WERI-Rb-1 (cell line): Measurements from ENCODE around the gene SLC7A10.

ENCODE experiments used
- DNase-seq: peaks from one replicate; pipeline ENCODE4 v3.0.0-alpha.2; 2020
- H3K27ac ChIP-seq: fragments of 250-450 bp; sonication (Bioruptor Pico); 2 replicates; pipeline ENCODE4 v1.5.1; 2020; ENCODE audit warnings: mild to moderate bottlenecking, moderate library complexity
- H3K27me3 ChIP-seq: fragments of 250-450 bp; sonication (Bioruptor Pico); 2 replicates; pipeline ENCODE4 v1.5.1; 2021; ENCODE audit warnings: mild to moderate bottlenecking, low read depth, moderate library complexity; ENCODE audit not compliant: insufficient read depth, severe bottlenecking
- H3K36me3 ChIP-seq: fragments of 250-450 bp; sonication (Bioruptor Pico); 2 replicates; pipeline ENCODE4 v1.5.1; 2020; ENCODE audit warnings: mild to moderate bottlenecking, moderate library complexity
- H3K4me3 ChIP-seq: 2 replicates; pipeline ENCODE4 v1.5.1; 2011; ENCODE audit warnings: low read depth, mild to moderate bottlenecking, control low read depth, low read length
- H3K9me3 ChIP-seq: fragments of 250-450 bp; sonication (Bioruptor Pico); 2 replicates; pipeline ENCODE4 v1.5.1; 2021; ENCODE audit warnings: mild to moderate bottlenecking, moderate library complexity; ENCODE audit not compliant: severe bottlenecking
- CTCF ChIP-seq: IDR thresholded peaks from 2 replicates; pipeline ENCODE4 v1.5.1; 2011; ENCODE audit warnings: low read depth, mild to moderate bottlenecking, control low read depth, inconsistent platforms, low read length

Gene SLC7A10

GRCh38 chr19:33231511-33231910 is 5.9 kb upstream of the SLC7A10 start:
- no peak for DNase-seq
- no peaks in the 10 kb centered on the region for H3K36me3 ChIP-seq
- no peak overlapping the region for H3K27ac ChIP-seq
- no peak for TF ChIP-seq CTCF
- H3K4me3 ChIP-seq, result no peak overlapping the region
- H3K27me3 ChIP-seq, result peaks cover 11% of the 10 kb centered on the region
- peaks cover 19% of the 10 kb centered on the region for H3K9me3 ChIP-seq

GRCh38 chr19:33229962-33230361 is 4.3 kb upstream of the SLC7A10 start:
- TF ChIP-seq CTCF, result no peak
- peaks cover 23% of the 10 kb centered on the region for H3K27me3 ChIP-seq
- no peak overlapping the region for H3K4me3 ChIP-seq
- H3K9me3 ChIP-seq, result peaks cover 19% of the 10 kb centered on the region
- no peaks in the 10 kb centered on the region for H3K36me3 ChIP-seq
- no peak for DNase-seq
- no peak overlapping the region for H3K27ac ChIP-seq

DNA sequence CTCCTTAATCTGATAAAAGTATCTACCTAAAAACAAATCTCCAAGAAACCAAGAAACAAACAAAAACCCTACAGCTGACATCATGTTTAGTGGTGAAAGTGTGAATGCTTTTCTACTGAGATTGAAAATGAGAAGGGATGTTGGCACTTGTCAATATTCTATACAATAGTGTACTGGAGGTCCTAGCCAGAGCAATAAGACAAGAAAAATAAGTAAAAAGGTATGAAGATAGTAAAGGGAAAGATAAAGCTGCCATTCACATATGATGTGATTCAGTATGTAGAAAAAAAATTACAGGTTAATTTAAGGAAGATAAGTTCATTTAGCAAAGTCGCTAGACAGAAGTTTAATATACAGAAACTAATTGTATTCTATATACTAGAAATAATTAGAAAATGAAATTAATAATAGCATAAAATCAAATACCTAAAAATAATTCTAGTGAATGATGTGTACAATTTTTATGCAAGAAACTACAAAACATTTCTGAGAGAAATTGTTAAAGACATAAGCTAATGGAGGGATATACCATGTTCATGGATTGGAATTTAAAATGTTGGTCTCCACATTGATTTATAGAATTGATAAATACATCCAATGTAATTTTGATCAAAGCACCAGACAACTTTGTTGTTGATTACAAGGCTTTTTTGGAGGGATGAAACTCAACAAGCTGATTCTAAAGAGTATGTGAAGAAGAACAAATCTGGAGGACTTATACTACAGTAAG is 2.4 kb upstream of the SLC7A10 start:
- H3K27ac ChIP-seq, result no peak overlapping the region
- H3K9me3 ChIP-seq, result peaks cover 19% of the 10 kb centered on the region
- no peak for DNase-seq
- H3K27me3 ChIP-seq, result peaks cover 25% of the 10 kb centered on the region
- TF ChIP-seq CTCF, result no peak
- H3K4me3 ChIP-seq, result no peak overlapping the region
- H3K36me3 ChIP-seq, result no peaks in the 10 kb centered on the region

DNA sequence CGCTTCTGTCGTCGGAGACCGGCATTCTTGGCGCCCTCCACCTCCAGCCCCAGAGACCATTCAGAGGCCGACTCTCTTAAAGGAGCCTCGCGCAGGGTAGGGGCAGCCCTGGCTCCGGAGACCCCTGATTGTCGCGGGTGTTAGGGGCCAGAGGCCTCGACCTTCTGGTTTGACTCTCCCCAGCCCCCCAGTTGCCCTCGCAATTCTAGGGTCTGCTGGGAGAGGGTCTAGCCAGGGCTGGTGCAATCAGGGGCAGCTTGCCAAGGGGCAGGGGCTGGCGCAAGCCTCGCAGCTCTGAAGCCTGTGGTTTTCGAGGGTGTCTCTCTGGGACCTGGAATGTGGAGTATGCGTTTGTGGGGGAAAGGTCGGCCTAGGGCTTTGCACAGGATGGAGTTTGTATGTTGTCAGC is 1.6 kb upstream of the SLC7A10 start:
- peak overlapping the region; percentile 31 for H3K4me3 ChIP-seq

GRCh38 chr19:33226550-33227241 is 1.0 kb upstream of the SLC7A10 start:
- Histone ChIP-seq H3K4me3 (peak overlapping the region; percentile 31), H3K27ac (no peak overlapping the region), H3K36me3 (no peaks in the 10 kb centered on the region), H3K27me3 (peaks cover 25% of the 10 kb centered on the region), H3K9me3 (peaks cover 19% of the 10 kb centered on the region)
- TF ChIP-seq CTCF, result no peak
- peak; percentile 79 for DNase-seq

More for the DNA sequence above, 1.6 kb upstream of the SLC7A10 start:
- Histone ChIP-seq H3K27ac (no peak overlapping the region), H3K27me3 (peaks cover 25% of the 10 kb centered on the region), H3K36me3 (no peaks in the 10 kb centered on the region), H3K9me3 (peaks cover 19% of the 10 kb centered on the region)
- no peak for TF ChIP-seq CTCF
- no peak for DNase-seq
